ENCODE measurements around the gene PODXL2. TPM values are rescaled to one million over a fixed set of nuclear protein-coding genes. Genes with fewer than 3 reads are reported as not detected.

Gene PODXL2
- total RNA-seq, 3 donors from 2014 or later (not counting 1 experiment from before 2014, with no cell fraction given), result 2.2 to 3.5 (median 2.7) TPM

DNA sequence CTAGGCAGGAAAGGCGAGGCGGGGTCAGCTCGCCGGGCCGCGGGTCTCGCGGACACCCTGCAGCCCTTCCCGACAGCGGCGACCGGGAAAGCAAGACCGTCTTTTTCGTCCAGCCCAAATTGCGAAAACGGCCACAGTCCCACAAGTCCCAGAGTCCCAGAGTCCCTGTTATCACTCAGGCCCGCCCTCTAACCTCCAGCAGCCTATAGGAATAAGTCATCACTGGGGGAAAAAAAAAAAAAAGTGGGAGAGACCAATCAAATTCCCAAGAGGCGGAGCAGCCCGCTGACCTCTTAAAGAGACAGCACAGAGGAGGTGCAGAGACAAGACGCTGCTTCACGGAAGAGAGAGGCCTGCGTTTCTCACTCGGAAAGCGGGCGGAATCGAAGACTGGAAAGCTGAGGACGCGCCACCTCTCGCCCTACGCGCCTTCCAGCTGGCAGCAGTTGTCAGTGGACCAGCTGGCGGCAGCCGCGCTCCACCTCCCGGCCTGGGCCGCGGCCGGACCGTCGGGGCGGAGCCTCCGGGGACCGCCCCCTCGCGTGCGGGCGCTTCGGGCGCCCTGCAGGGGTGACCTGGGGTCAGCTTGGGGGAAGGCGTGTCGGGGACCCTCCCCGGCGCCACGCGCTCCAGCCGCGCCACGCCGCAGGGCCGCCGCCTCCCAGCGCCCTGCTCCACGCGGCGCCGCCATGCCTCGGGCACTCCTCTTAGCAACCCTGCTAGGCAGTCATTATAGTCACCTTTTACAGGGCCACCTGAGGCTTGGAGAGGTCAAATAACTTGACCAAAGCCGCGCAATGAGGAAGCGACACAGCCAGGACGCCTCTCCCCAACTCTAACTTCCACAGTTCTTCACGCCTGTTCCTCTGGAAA is 38.2 kb upstream of the PODXL2 start, which contains the start of gene TPRA1:
TPRA1 (minus strand) TSS at position 141 of the 873 bp plus-strand sequence. CDS start 10,587 bp downstream, outside the sequence.
- Histone ChIP-seq H3K4me3 (ENCODE audit: low read length) (peak within 1 kb of the TSS; percentile 59), H3K27ac (ENCODE audit: low read length) (peak within 1 kb of the TSS; percentile 61), H3K36me3 (ENCODE audit: control insufficient read depth, insufficient read depth, low read length) (no peaks in the 10 kb centered on the region), H3K4me1 (ENCODE audit: control insufficient read depth, insufficient read depth, low read length) (peaks cover 29% of the 10 kb centered on the region), H3K9me3 (ENCODE audit: control insufficient read depth, insufficient read depth, low read length) (no peaks in the 10 kb centered on the region), H3K27me3 (ENCODE audit: control insufficient read depth, insufficient read depth, low read length) (no peaks in the 10 kb centered on the region)
- Mint-ChIP-seq H3K4me1 (peaks cover 23 to 35% of the 10 kb centered on the region in 2 donors), H3K4me3 (peak within 1 kb of the TSS; percentile 98), H3K9me3 (no peaks in the 10 kb centered on the region), H3K27me3 (ENCODE audit: low read depth in 2 of 2) (no peaks in the 10 kb centered on the region), H3K27ac (peak within 1 kb of the TSS; percentile 78 to 87), H3K36me3 (no peaks in the 10 kb centered on the region)
- intact Hi-C loops (cut with micrococcal nuclease), result loop anchor here (2.0 kb wide), 1 partner anchor 82 kb away; the partner anchor contains the start of gene ABTB1
- ATAC-seq (peak; percentile 82 to 91 (median 84)), DNase-seq (peak; percentile 70 to 91)
- TF ChIP-seq, protein P1, sequence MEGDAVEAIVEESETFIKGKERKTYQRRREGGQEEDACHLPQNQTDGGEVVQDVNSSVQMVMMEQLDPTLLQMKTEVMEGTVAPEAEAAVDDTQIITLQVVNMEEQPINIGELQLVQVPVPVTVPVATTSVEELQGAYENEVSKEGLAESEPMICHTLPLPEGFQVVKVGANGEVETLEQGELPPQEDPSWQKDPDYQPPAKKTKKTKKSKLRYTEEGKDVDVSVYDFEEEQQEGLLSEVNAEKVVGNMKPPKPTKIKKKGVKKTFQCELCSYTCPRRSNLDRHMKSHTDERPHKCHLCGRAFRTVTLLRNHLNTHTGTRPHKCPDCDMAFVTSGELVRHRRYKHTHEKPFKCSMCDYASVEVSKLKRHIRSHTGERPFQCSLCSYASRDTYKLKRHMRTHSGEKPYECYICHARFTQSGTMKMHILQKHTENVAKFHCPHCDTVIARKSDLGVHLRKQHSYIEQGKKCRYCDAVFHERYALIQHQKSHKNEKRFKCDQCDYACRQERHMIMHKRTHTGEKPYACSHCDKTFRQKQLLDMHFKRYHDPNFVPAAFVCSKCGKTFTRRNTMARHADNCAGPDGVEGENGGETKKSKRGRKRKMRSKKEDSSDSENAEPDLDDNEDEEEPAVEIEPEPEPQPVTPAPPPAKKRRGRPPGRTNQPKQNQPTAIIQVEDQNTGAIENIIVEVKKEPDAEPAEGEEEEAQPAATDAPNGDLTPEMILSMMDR (IDR thresholded peaks at IDR 0.05), result no peak
- WGBS (ENCODE audit: insufficient coverage), result under 1% methylated on average over 71 of the region's 72 CpGs

DNA sequence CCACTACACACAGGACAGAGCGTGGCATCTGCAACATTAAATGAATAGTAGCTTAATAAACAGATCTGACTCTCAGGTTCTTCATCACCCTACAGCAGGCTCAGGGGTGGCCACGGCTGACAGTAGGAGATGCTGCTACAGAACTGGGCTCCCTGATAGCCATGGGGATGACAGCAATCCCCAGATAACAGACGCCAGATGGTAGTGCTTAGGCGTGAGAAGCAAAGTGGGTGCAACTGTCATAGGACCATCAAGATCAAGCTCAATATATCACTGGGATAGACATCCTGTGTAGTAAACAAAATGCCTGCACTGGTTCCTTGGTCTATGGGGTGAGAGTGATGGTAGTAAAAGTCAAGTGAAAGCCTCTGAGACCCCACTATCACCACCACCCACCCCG is 35.8 kb upstream of the PODXL2 start:
- Histone ChIP-seq H3K4me1 (ENCODE audit: control insufficient read depth, insufficient read depth, low read length) (peaks cover 31% of the 10 kb centered on the region), H3K27me3 (ENCODE audit: control insufficient read depth, insufficient read depth, low read length) (no peaks in the 10 kb centered on the region), H3K27ac (ENCODE audit: low read length) (no peak overlapping the region), H3K9me3 (ENCODE audit: control insufficient read depth, insufficient read depth, low read length) (no peaks in the 10 kb centered on the region), H3K36me3 (ENCODE audit: control insufficient read depth, insufficient read depth, low read length) (no peaks in the 10 kb centered on the region), H3K4me3 (ENCODE audit: low read length) (no peak overlapping the region)
- Mint-ChIP-seq H3K27ac (no peak overlapping the region), H3K4me3 (peak overlapping the region; percentile 63), H3K4me1 (peaks cover 32 to 40% of the 10 kb centered on the region in 2 donors), H3K27me3 (ENCODE audit: low read depth in 2 of 2) (no peaks in the 10 kb centered on the region), H3K9me3 (no peaks in the 10 kb centered on the region), H3K36me3 (no peaks in the 10 kb centered on the region)
- ATAC-seq (no peak), DNase-seq (no peak)
- TF ChIP-seq, protein P1 (IDR thresholded peaks at IDR 0.05), result no peak
- 99% methylated on average over 5 of the region's 5 CpGs for WGBS (ENCODE audit: insufficient coverage)
- intact Hi-C loops (cut with micrococcal nuclease), result no loop called here

DNA sequence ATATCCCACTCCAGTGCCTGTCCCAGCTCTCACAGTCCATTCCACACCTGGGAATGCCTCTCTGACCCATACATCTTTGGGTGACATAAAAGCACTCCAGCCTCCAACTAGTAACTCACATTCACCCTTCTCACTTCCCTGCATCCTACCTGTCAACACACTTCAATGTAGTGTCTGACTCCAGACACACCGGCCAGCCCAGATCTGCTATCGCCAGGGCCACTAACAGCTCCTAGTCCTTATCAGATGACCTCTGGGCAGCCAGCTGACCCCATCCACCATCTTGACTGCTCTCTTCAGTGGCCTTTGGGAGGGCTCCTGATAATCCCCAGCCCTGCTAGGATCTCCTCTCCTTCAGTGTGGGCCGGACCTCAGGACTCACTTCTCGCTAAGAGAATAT is 33.7 kb upstream of the PODXL2 start:
- ATAC-seq (no peak), DNase-seq (no peak)
- intact Hi-C loops (cut with micrococcal nuclease), result no loop called here
- Histone ChIP-seq H3K27me3 (ENCODE audit: control insufficient read depth, insufficient read depth, low read length) (no peaks in the 10 kb centered on the region), H3K4me3 (ENCODE audit: low read length) (no peak overlapping the region), H3K4me1 (ENCODE audit: control insufficient read depth, insufficient read depth, low read length) (peaks cover 26% of the 10 kb centered on the region), H3K36me3 (ENCODE audit: control insufficient read depth, insufficient read depth, low read length) (no peaks in the 10 kb centered on the region), H3K27ac (ENCODE audit: low read length) (no peak overlapping the region), H3K9me3 (ENCODE audit: control insufficient read depth, insufficient read depth, low read length) (no peaks in the 10 kb centered on the region)
- 98% methylated on average over 4 of the region's 4 CpGs for WGBS (ENCODE audit: insufficient coverage)
- Mint-ChIP-seq H3K36me3 (no peaks in the 10 kb centered on the region), H3K9me3 (no peaks in the 10 kb centered on the region), H3K27ac (no peak overlapping the region), H3K4me3 (no peak overlapping the region), H3K27me3 (ENCODE audit: low read depth in 2 of 2) (no peaks in the 10 kb centered on the region), H3K4me1 (peaks cover 31 to 32% of the 10 kb centered on the region in 2 donors)
- TF ChIP-seq, protein P1 (IDR thresholded peaks at IDR 0.05), result no peak
